A549 (cell line): ENCODE measurements around the gene SH3BP2. TPM values are rescaled to one million over a fixed set of nuclear protein-coding genes. Genes with fewer than 3 reads are reported as not detected.

Source experiments
- ATAC-seq, 2 experiments: fragments of 200-7000 bp in 1 of 2; fragments of >200 bp in 1 of 2; cut with Nextera tagmentation in 1 of 2; cut with Tn5 transposase in 1 of 2; 3 replicates each; pipeline versions ENCODE4 v1.8.0 to v1.9.1; 2018 to 2020; ENCODE audit warnings: mild to moderate bottlenecking in 1 of 2, moderate library complexity in 1 of 2
- CTCF ChIA-PET: fragments of 300-600 bp; sonication (Branson Sonifier 250); formaldehyde crosslinking; extraction: SDS; loops from one replicate; lab custom pipeline; 2021; ENCODE audit warnings: antibody characterized with exemption, inconsistent platforms; lab: Yijun Ruan, JAX
- POLR2A ChIA-PET: fragments of 350-600 bp; formaldehyde crosslinking; extraction: SDS; loops from one replicate; lab custom pipeline; 2021; ENCODE audit warnings: antibody characterized with exemption, inconsistent platforms; lab: Yijun Ruan, JAX
- DNase-seq, 2 experiments: peaks; one replicate each; pipeline versions ENCODE4 v3.0.0 to v3.0.0-alpha.2; 2011 to 2016; ENCODE audit warnings: low read depth in 1 of 2, low spot score in 1 of 2
- FAIRE-seq: peaks from 2 replicates; lab custom pipeline; 2011; peaks lifted over from hg19 to GRCh38; lab: Jason Lieb, UNC
- H3K27ac ChIP-seq, 2 experiments: fragments of >200 bp; sonication (Bioruptor Twin); formaldehyde crosslinking; 3 replicates each; pipeline ENCODE4 v1.5.1; 2016 to 2017
- H3K4me1 ChIP-seq: fragments of >200 bp; sonication (Bioruptor Twin); formaldehyde crosslinking; 3 replicates; pipeline ENCODE4 v1.6.1; 2016
- H3K4me2 ChIP-seq: fragments of >200 bp; sonication (Bioruptor Twin); formaldehyde crosslinking; 3 replicates; pipeline ENCODE4 v1.6.1; 2016
- H3K4me3 ChIP-seq: fragments of >200 bp; sonication (Bioruptor Twin); formaldehyde crosslinking; 3 replicates; pipeline ENCODE4 v1.5.1; 2016
- H3K9me3 ChIP-seq: fragments of >200 bp; sonication (Bioruptor Twin); formaldehyde crosslinking; 3 replicates; pipeline ENCODE4 v1.6.1; 2016
- ATOH8 ChIP-seq: fragments of 250-450 bp; sonication (Bioruptor Pico); IDR thresholded peaks from 2 replicates; pipeline ENCODE4 v1.5.0; 2020; ENCODE audit warnings: low read depth, mild to moderate bottlenecking, moderate library complexity
- BHLHE40 ChIP-seq: IDR thresholded peaks from 2 replicates; pipeline ENCODE4 v1.6.1; 2012; ENCODE audit warnings: low read depth, low read length, inconsistent platforms
- CBX8 ChIP-seq: fragments of 200-600 bp; sonication (generic); IDR thresholded peaks from 2 replicates; pipeline ENCODE4 v1.6.1; 2016
- CEBPB ChIP-seq, 2 experiments: fragments of >200 bp in 1 of 2; sonication (Bioruptor Twin) in 1 of 2; formaldehyde crosslinking in 1 of 2; IDR thresholded peaks; 2 replicates each; pipeline ENCODE4 v1.6.1; 2012 to 2016
- CHD2 ChIP-seq: fragments of 150-350 bp; IDR thresholded peaks from 2 replicates; pipeline ENCODE4 v1.6.1; 2014; ENCODE audit warnings: low read length; ENCODE audit not compliant: partially characterized antibody
- CHD4 ChIP-seq: fragments of 200-600 bp; sonication (generic); IDR thresholded peaks from 2 replicates; pipeline ENCODE4 v1.6.1; 2016; ENCODE audit warnings: antibody characterized with exemption, mild to moderate bottlenecking, borderline replicate concordance
- EP300 ChIP-seq, 2 experiments: fragments of >200 bp; sonication (Bioruptor Twin); formaldehyde crosslinking; IDR thresholded peaks; 2 replicates in 1 of 2; 3 replicates in 1 of 2; pipeline ENCODE4 v1.6.1; 2016 to 2017
- ESRRA ChIP-seq: fragments of 150-350 bp; IDR thresholded peaks from 2 replicates; pipeline ENCODE4 v1.6.1; 2014; ENCODE audit warnings: mild to moderate bottlenecking, low read length, borderline replicate concordance
- FOSB ChIP-seq: fragments of 250-450 bp; sonication (Bioruptor Pico); IDR thresholded peaks from 2 replicates; pipeline ENCODE4 v1.5.0; 2020; ENCODE audit warnings: mild to moderate bottlenecking, moderate library complexity
- FOSL2 ChIP-seq, 2 experiments: fragments of 450-650 bp in 1 of 2; fragments of >200 bp in 1 of 2; sonication (Bioruptor Twin) in 1 of 2; formaldehyde crosslinking; IDR thresholded peaks; 2 replicates each; pipeline versions ENCODE4 v1.5.0 to v1.6.1; 2016 to 2020; ENCODE audit warnings: mild to moderate bottlenecking in 1 of 2, moderate library complexity in 1 of 2
- HDAC2 ChIP-seq: fragments of 200-600 bp; sonication (generic); IDR thresholded peaks from 2 replicates; pipeline ENCODE4 v1.6.1; 2016
- HES2 ChIP-seq: fragments of >200 bp; sonication (Bioruptor Twin); formaldehyde crosslinking; IDR thresholded peaks from 2 replicates; pipeline ENCODE4 v1.6.1; 2016
- HOXB13 ChIP-seq: fragments of 250-450 bp; sonication (Bioruptor Pico); IDR thresholded peaks from 2 replicates; pipeline ENCODE4 v1.5.0; 2020; ENCODE audit warnings: low read depth, mild to moderate bottlenecking, moderate library complexity
- JUNB ChIP-seq: fragments of >200 bp; sonication (Bioruptor Twin); formaldehyde crosslinking; IDR thresholded peaks from 2 replicates; pipeline ENCODE4 v1.6.1; 2016
- KDM5A ChIP-seq: fragments of 200-600 bp; sonication (generic); IDR thresholded peaks from 2 replicates; pipeline ENCODE4 v1.6.1; 2016; ENCODE audit warnings: antibody characterized with exemption, mild to moderate bottlenecking
- MAFK ChIP-seq: fragments of 450-650 bp; IDR thresholded peaks from 2 replicates; pipeline ENCODE4 v1.6.1; 2014; ENCODE audit not compliant: partially characterized antibody
- MYC ChIP-seq: IDR thresholded peaks from 2 replicates; pipeline ENCODE4 v1.6.1; 2012; ENCODE audit warnings: mild to moderate bottlenecking, inconsistent platforms, low read length, improper control_type of control experiment, borderline replicate concordance
- NPAS2 ChIP-seq: fragments of 250-450 bp; sonication (Bioruptor Pico); IDR thresholded peaks from 2 replicates; pipeline ENCODE4 v1.8.0; 2022; ENCODE audit warnings: mild to moderate bottlenecking, moderate library complexity, borderline replicate concordance
- POLR2AphosphoS2 ChIP-seq: conservative IDR thresholded peaks from 2 replicates; pipeline ENCODE4 v1.6.1; 2012; ENCODE audit warnings: low read length, improper control_type of control experiment, inconsistent platforms
- RCOR1 ChIP-seq: fragments of 150-350 bp; IDR thresholded peaks from 2 replicates; pipeline ENCODE4 v1.6.1; 2014; ENCODE audit warnings: antibody characterized with exemption, low read length, low read depth
- REST ChIP-seq: fragments of 200-600 bp; sonication (generic); IDR thresholded peaks from 2 replicates; pipeline ENCODE4 v1.6.1; 2016; ENCODE audit warnings: antibody characterized with exemption, mild to moderate bottlenecking, moderate library complexity
- SMC3 ChIP-seq: fragments of >200 bp; sonication (Bioruptor Twin); formaldehyde crosslinking; IDR thresholded peaks from 3 replicates; pipeline ENCODE4 v1.6.1; 2018; ENCODE audit warnings: inconsistent platforms
- TP53 ChIP-seq: fragments of 250-450 bp; sonication (Bioruptor Pico); IDR thresholded peaks from 2 replicates; pipeline ENCODE4 v1.5.0; 2021; ENCODE audit warnings: mild to moderate bottlenecking, moderate library complexity
- USF2 ChIP-seq: fragments of 450-650 bp; IDR thresholded peaks from 2 replicates; pipeline ENCODE4 v1.6.1; 2014; ENCODE audit warnings: antibody characterized with exemption
- ZC3H11A ChIP-seq: fragments of 450-650 bp; IDR thresholded peaks from 2 replicates; pipeline ENCODE4 v1.6.1; 2014; ENCODE audit warnings: antibody characterized with exemption, mild to moderate bottlenecking
- ZFP36 ChIP-seq: fragments of 450-650 bp; IDR thresholded peaks from 2 replicates; pipeline ENCODE4 v1.6.1; 2014; ENCODE audit warnings: borderline replicate concordance; ENCODE audit not compliant: partially characterized antibody
- ZSCAN20 ChIP-seq: fragments of 250-450 bp; sonication (Bioruptor Pico); IDR thresholded peaks from 2 replicates; pipeline ENCODE4 v1.8.0; 2022; ENCODE audit warnings: mild to moderate bottlenecking, moderate library complexity
- WGBS: methylation state at CpG from one replicate; pipeline ENCODE4 v1.1.6; 2017; ENCODE audit errors: missing lambda C conversion rate; 5-methylcytosine and 5-hydroxymethylcytosine counted together
- polyA plus RNA-seq, 4 experiments: library from polyadenylated mRNA; depleted of rRNA in 3 of 4; stranded (reverse); fragments of >200 nt; fragmentation: RNase III in 1 of 4; extraction: RNeasy Plus Mini Kit Qiagen cat#74134 plus additional on column Dnase treatment in 1 of 4; gene quantifications; 2 replicates in 3 of 4; 3 replicates in 1 of 4; pipeline ENCODE4 v1.2.3, GENCODE V29; 2011 to 2017

Gene SH3BP2
- polyA plus RNA-seq, 2 of the 4 experiments (the other 2 are of a cell fraction): 4.4 to 6.0 TPM

GRCh38 chr4:2832309-2832980, 39.6 kb downstream of the SH3BP2 start:
- CTCF ChIA-PET: interaction anchor here (1.3 kb wide), 1 partner anchor 13 kb away, joined by 3 read pairs; no protein-coding TSS in a partner anchor
- DNase-seq: no peak
- no peaks in the 10 kb centered on the region for H3K4me1 ChIP-seq
- no peaks in the 10 kb centered on the region for H3K9me3 ChIP-seq
- H3K4me3 ChIP-seq: no peak overlapping the region
- TF ChIP-seq CHD4: no peak
- no peak for TF ChIP-seq RCOR1
- no peak for TF ChIP-seq FOSB (CRISPR knock-in tag)
- TF ChIP-seq SMC3: no peak
- TF ChIP-seq CEBPB (IDR thresholded peaks at IDR 0.05): no peak
- no peak for TF ChIP-seq HDAC2
- TF ChIP-seq REST: no peak
- no peak for TF ChIP-seq JUNB
- no peak for TF ChIP-seq USF2
- no peak for TF ChIP-seq HOXB13
- TF ChIP-seq KDM5A: no peak
- TF ChIP-seq BHLHE40: no peak
- TF ChIP-seq MAFK: no peak
- TF ChIP-seq ATOH8: no peak
- no peak for TF ChIP-seq ZC3H11A
- ATAC-seq: no peak
- POLR2A ChIA-PET: interaction anchor here (0.6 kb wide), 1 partner anchor 76 kb away, joined by 3 read pairs; no protein-coding TSS in a partner anchor
- 91% methylated on average over 8 of the region's 20 CpGs for WGBS
- H3K27ac ChIP-seq: no peak overlapping the region
- FAIRE-seq: no peak
- no peak overlapping the region for H3K4me2 ChIP-seq

- Histone ChIP-seq H3K27ac (no peak overlapping the region), H3K4me3 (no peak overlapping the region), H3K4me2 (no peak overlapping the region), H3K4me1 (no peaks in the 10 kb centered on the region), H3K9me3 (no peaks in the 10 kb centered on the region)
- WGBS: 88% methylated on average over 14 of the region's 19 CpGs
- no peak for TF ChIP-seq ZSCAN20 (CRISPR knock-in tag)
- no peak for TF ChIP-seq HOXB13
- TF ChIP-seq MYC: no peak
- TF ChIP-seq CBX8: no peak
- POLR2A ChIA-PET: interaction anchor here (0.6 kb wide), 1 partner anchor 77 kb away, joined by 3 read pairs; no protein-coding TSS in a partner anchor
- ATAC-seq: no peak
- CTCF ChIA-PET: no interaction called here
- FAIRE-seq: no peak
- no peak for DNase-seq
These were observed 40.2 kb downstream of the SH3BP2 start for GRCh38 chr4:2832981-2833670.

- CTCF ChIA-PET: no interaction called here
- H3K4me3 ChIP-seq: no peak overlapping the region
- ATAC-seq (no peak), DNase-seq (no peak), FAIRE-seq (no peak)
- TF ChIP-seq SMC3 (no peak), HES2 (no peak), CHD2 (no peak), EP300 (IDR thresholded peaks at IDR 0.05) (no peak), RCOR1 (no peak), USF2 (no peak), ESRRA (no peak), FOSL2 (IDR thresholded peaks at IDR 0.05) (no peak), FOSL2 (CRISPR knock-in tag; IDR thresholded peaks at IDR 0.05) (no peak), ZFP36 (no peak), POLR2AphosphoS2 (no peak), NPAS2 (CRISPR knock-in tag) (no peak), FOSB (CRISPR knock-in tag) (no peak), KDM5A (no peak), TP53 (CRISPR knock-in tag) (no peak)
- no CpG with 5 or more reads among the region's 7 CpGs for WGBS
- H3K4me1 ChIP-seq: no peaks in the 10 kb centered on the region
- POLR2A ChIA-PET: no interaction called here
- H3K9me3 ChIP-seq: no peaks in the 10 kb centered on the region
- no peak overlapping the region for H3K27ac ChIP-seq
- H3K4me2 ChIP-seq: no peak overlapping the region
These were observed 40.8 kb downstream of the SH3BP2 start for GRCh38 chr4:2833671-2834000.
